Measurements from ENCODE around the gene DRD3.

DRD3 gene

GRCh38 chr3:114127517-114127916 lies 51.3 kb downstream of the DRD3 start:
- TF ChIP-seq POLR2AphosphoS5 (IDR thresholded peaks at IDR 0.05; ENCODE audit: low read depth) (no peak), REST (IDR thresholded peaks at IDR 0.05; ENCODE audit: insufficient replicate concordance, low read depth) (no peak), CTCF (IDR thresholded peaks at IDR 0.05; ENCODE audit: insufficient read depth, low read length) (no peak), GABPA (IDR thresholded peaks at IDR 0.05; ENCODE audit: low read depth) (no peak), SPI1 (IDR thresholded peaks at IDR 0.05; ENCODE audit: borderline replicate concordance, low read depth) (no peak)
- DNase-seq (ENCODE audit: low read depth in 1 of 2, low spot score in 1 of 2): no peak
- Histone ChIP-seq H3K27me3 (ENCODE audit: insufficient read depth, poor library complexity, severe bottlenecking) (no peaks in the 10 kb centered on the region), H3K27ac (replicated peaks) (no peak overlapping the region), H3K4me3 (replicated peaks; ENCODE audit: insufficient read depth, low read length) (no peak overlapping the region)

- TF ChIP-seq GABPA (IDR thresholded peaks at IDR 0.05; ENCODE audit: low read depth): no peak
- TF ChIP-seq CTCF (IDR thresholded peaks at IDR 0.05; ENCODE audit: insufficient read depth, low read length): no peak
- TF ChIP-seq SPI1 (IDR thresholded peaks at IDR 0.05; ENCODE audit: borderline replicate concordance, low read depth): no peak
- TF ChIP-seq REST (IDR thresholded peaks at IDR 0.05; ENCODE audit: insufficient replicate concordance, low read depth): no peak
- TF ChIP-seq POLR2AphosphoS5 (IDR thresholded peaks at IDR 0.05; ENCODE audit: low read depth): no peak
- H3K4me3 ChIP-seq (replicated peaks; ENCODE audit: insufficient read depth, low read length): no peak overlapping the region
These were observed 52.4 kb downstream of the DRD3 start for GRCh38 chr3:114126461-114126860.

GRCh38 chr3:114122027-114122709 lies 56.7 kb downstream of the DRD3 start:
- Histone ChIP-seq H3K27ac (replicated peaks) (no peak overlapping the region), H3K27me3 (ENCODE audit: insufficient read depth, poor library complexity, severe bottlenecking) (no peaks in the 10 kb centered on the region), H3K4me3 (replicated peaks; ENCODE audit: insufficient read depth, low read length) (no peak overlapping the region)
- TF ChIP-seq POLR2AphosphoS5 (IDR thresholded peaks at IDR 0.05; ENCODE audit: low read depth) (no peak), REST (IDR thresholded peaks at IDR 0.05; ENCODE audit: insufficient replicate concordance, low read depth) (no peak), CTCF (IDR thresholded peaks at IDR 0.05; ENCODE audit: insufficient read depth, low read length) (no peak), SPI1 (IDR thresholded peaks at IDR 0.05; ENCODE audit: borderline replicate concordance, low read depth) (no peak), GABPA (IDR thresholded peaks at IDR 0.05; ENCODE audit: low read depth) (no peak)
- no peak for DNase-seq (ENCODE audit: low read depth in 1 of 2, low spot score in 1 of 2)

More at GRCh38 chr3:114126461-114126860, 52.4 kb downstream of the DRD3 start:
- H3K27ac ChIP-seq (replicated peaks): no peak overlapping the region
- no peak for DNase-seq (ENCODE audit: low read depth in 1 of 2, low spot score in 1 of 2)
- no peaks in the 10 kb centered on the region for H3K27me3 ChIP-seq (ENCODE audit: insufficient read depth, poor library complexity, severe bottlenecking)
